HCT116 (cell line): Measurements from ENCODE around the gene DKK2. TPM values are rescaled to one million over a fixed set of nuclear protein-coding genes. Genes with fewer than 3 reads are reported as not detected.

Source experiments
- ATAC-seq: fragments of 200-7000 bp; cut with Tn5 transposase; 2 replicates; pipeline ENCODE4 v1.9.1; 2020; ENCODE audit warnings: mild to moderate bottlenecking, moderate library complexity
- BruUV-seq: library from RNA; stranded (reverse); fragments of 400-500 nt; replicated peaks from 2 replicates; lab custom pipeline; 2021; lab: Mats Ljungman, UMichigan
- CTCF ChIA-PET: fragments of 300-600 bp; sonication (Branson Sonifier 250); formaldehyde crosslinking; loops from one replicate; lab custom pipeline; 2021; ENCODE audit warnings: antibody characterized with exemption; lab: Charles Lee
- POLR2A ChIA-PET: fragments of 300-600, 350-600 bp; sonication (Branson Sonifier 250); formaldehyde crosslinking; loops from one replicate; lab custom pipeline; 2021; ENCODE audit warnings: antibody characterized with exemption; lab: Charles Lee
- RAD21 ChIA-PET, 2 experiments: fragments of 300-600 bp; sonication (Branson Sonifier 250); formaldehyde crosslinking; loops; one replicate each; lab custom pipeline; 2023; ENCODE audit warnings: low total read pairs in 2 of 2; ENCODE audit not compliant: uncharacterized antibody in 2 of 2, unreplicated experiment in 2 of 2, low non-redundant PET in 1 of 2; lab: Charles Lee
- DNase-seq: peaks from one replicate; pipeline ENCODE4 v3.0.0-alpha.2; 2010; ENCODE audit warnings: low read depth, low spot score
- H2AFZ ChIP-seq: fragments of 200-600 bp; shearing (Covaris generic), sonication (generic); 2 replicates; pipeline ENCODE4 v1.6.1; 2017; ENCODE audit warnings: low read depth, mixed run types, mixed read lengths, antibody characterized with exemption, low read length; ENCODE audit not compliant: poor library complexity, severe bottlenecking
- H3K27ac ChIP-seq: 2 replicates; pipeline ENCODE4 v1.5.1; 2012; ENCODE audit warnings: low read depth, low read length
- H3K27me3 ChIP-seq: fragments of 200-600 bp; sonication (generic); 2 replicates; pipeline ENCODE4 v1.6.1; 2016; ENCODE audit warnings: mixed run types, low read length, mixed read lengths; ENCODE audit not compliant: insufficient read depth
- H3K36me3 ChIP-seq, 2 experiments: fragments of 200-500 bp in 1 of 2; fragments of 200-600 bp in 1 of 2; sonication (Bioruptor generic) in 1 of 2; sonication (generic) in 1 of 2; 2 replicates each; pipeline versions ENCODE4 v1.5.1 to v1.6.1; 2014 to 2016; ENCODE audit warnings: low read length in 2 of 2, inconsistent platforms in 1 of 2, mixed read lengths in 1 of 2, mixed run types in 1 of 2; ENCODE audit not compliant: insufficient read depth in 2 of 2, control insufficient read depth in 1 of 2
- H3K4me1 ChIP-seq, 2 experiments: fragments of 200-600 bp in 1 of 2; sonication (generic) in 1 of 2; 2 replicates each; pipeline versions ENCODE4 v1.5.1 to v1.6.1; 2012 to 2017; ENCODE audit warnings: low read length in 2 of 2, inconsistent platforms in 1 of 2, mild to moderate bottlenecking in 1 of 2, mixed read lengths in 1 of 2, mixed run types in 1 of 2, moderate library complexity in 1 of 2; ENCODE audit not compliant: insufficient read depth in 2 of 2, control insufficient read depth in 1 of 2
- H3K4me2 ChIP-seq: fragments of 200-600 bp; sonication (generic); 2 replicates; pipeline ENCODE4 v1.6.1; 2017; ENCODE audit warnings: mixed run types, low read length, mixed read lengths
- H3K4me3 ChIP-seq, 2 experiments: fragments of 200-600 bp in 1 of 2; sonication (generic) in 1 of 2; replicated peaks in 1 of 2; 2 replicates each; pipeline ENCODE4 v1.5.1; 2011 to 2016; ENCODE audit warnings: low read length in 2 of 2, control low read depth in 1 of 2, low read depth in 1 of 2, mild to moderate bottlenecking in 1 of 2, mixed read lengths in 1 of 2, mixed run types in 1 of 2
- H3K79me2 ChIP-seq: fragments of 200-600 bp; sonication (generic); 2 replicates; pipeline ENCODE4 v1.6.1; 2017; ENCODE audit warnings: mild to moderate bottlenecking, mixed run types, low read length, moderate library complexity, mixed read lengths; ENCODE audit not compliant: insufficient read depth
- H3K9ac ChIP-seq: fragments of 200-600 bp; sonication (generic); 2 replicates; pipeline ENCODE4 v1.6.1; 2016; ENCODE audit warnings: low read length, mixed read lengths
- H3K9me2 ChIP-seq: fragments of 200-600 bp; sonication (generic), shearing (Covaris generic); 2 replicates; pipeline ENCODE4 v1.6.1; 2017; ENCODE audit warnings: mixed run types, mild to moderate bottlenecking, moderate library complexity; ENCODE audit not compliant: insufficient read depth
- H3K9me3 ChIP-seq, 2 experiments: fragments of 200-500 bp in 1 of 2; fragments of 200-600 bp in 1 of 2; sonication (Bioruptor generic) in 1 of 2; sonication (generic) in 1 of 2; 2 replicates each; pipeline ENCODE4 v1.6.1; 2014 to 2017; ENCODE audit warnings: low read length in 2 of 2, mixed read lengths in 2 of 2, inconsistent platforms in 1 of 2, low read depth in 1 of 2, mild to moderate bottlenecking in 1 of 2, mixed run types in 1 of 2, moderate library complexity in 1 of 2; ENCODE audit not compliant: control insufficient read depth in 1 of 2, insufficient read depth in 1 of 2
- H4K20me1 ChIP-seq: fragments of 200-600 bp; sonication (generic), shearing (Covaris generic); 2 replicates; pipeline ENCODE4 v1.6.1; 2017; ENCODE audit warnings: mixed run types, mild to moderate bottlenecking, moderate library complexity; ENCODE audit not compliant: insufficient read depth
- CBX3 ChIP-seq: IDR thresholded peaks from 2 replicates; pipeline ENCODE4 v1.6.1; 2012; ENCODE audit warnings: low read depth
- CEBPB ChIP-seq: IDR thresholded peaks from 2 replicates; pipeline ENCODE4 v1.6.1; 2012; ENCODE audit warnings: low read depth
- EGR1 ChIP-seq: IDR thresholded peaks from 2 replicates; pipeline ENCODE4 v1.6.1; 2012; ENCODE audit warnings: low read depth
- EZH2 ChIP-seq: fragments of 200-600 bp; sonication (generic); IDR thresholded peaks from 2 replicates; pipeline ENCODE4 v1.6.1; 2017; ENCODE audit warnings: antibody characterized with exemption, mixed run types
- EZH2phosphoT487 ChIP-seq: fragments of 200-600 bp; IDR thresholded peaks from 2 replicates; pipeline ENCODE4 v1.6.1; 2018; ENCODE audit warnings: antibody characterized with exemption, borderline replicate concordance
- FOSL1 ChIP-seq: IDR thresholded peaks from 2 replicates; pipeline ENCODE4 v1.6.1; 2012; ENCODE audit warnings: low read depth
- POLR2A ChIP-seq: IDR thresholded peaks from 2 replicates; pipeline ENCODE4 v1.7.0; 2011; ENCODE audit warnings: borderline replicate concordance; ENCODE audit not compliant: insufficient read depth, insufficient read length; ENCODE audit errors: extremely low read depth
- POLR2AphosphoS5 ChIP-seq: IDR thresholded peaks from 2 replicates; pipeline ENCODE4 v1.6.1; 2011; ENCODE audit warnings: mild to moderate bottlenecking, low read depth, low read length, moderate library complexity
- RAD21 ChIP-seq: IDR thresholded peaks from 2 replicates; pipeline ENCODE4 v1.6.1; 2012; ENCODE audit warnings: low read depth, mild to moderate bottlenecking
- SP1 ChIP-seq: IDR thresholded peaks from 2 replicates; pipeline ENCODE4 v1.6.1; 2012; ENCODE audit warnings: low read depth
- SRF ChIP-seq: IDR thresholded peaks from 2 replicates; pipeline ENCODE4 v1.6.1; 2012; ENCODE audit warnings: low read depth
- TCF7L2 ChIP-seq: IDR thresholded peaks from 2 replicates; pipeline ENCODE4 v1.7.0; 2011; ENCODE audit warnings: borderline replicate concordance, inconsistent platforms; ENCODE audit not compliant: insufficient read depth, insufficient read length; ENCODE audit errors: extremely low read depth
- YY1 ChIP-seq: IDR thresholded peaks from 2 replicates; pipeline ENCODE4 v1.6.1; 2011; ENCODE audit warnings: low read length, low read depth, moderate library complexity, mild to moderate bottlenecking; ENCODE audit not compliant: insufficient replicate concordance; ENCODE audit errors: extremely low read depth
- ZFX ChIP-seq: fragments of 450-650 bp; IDR thresholded peaks from 2 replicates; pipeline ENCODE4 v1.6.1; 2017
- ZNF274 ChIP-seq: fragments of 200-500 bp; sonication (Bioruptor generic); IDR thresholded peaks from 2 replicates; pipeline ENCODE4 v1.6.1; 2014; ENCODE audit warnings: mild to moderate bottlenecking, low read depth, low read length, inconsistent platforms
- intact Hi-C: fragments of 100-400 bp; cut with micrococcal nuclease; formaldehyde crosslinking; loops from 2 replicates; pipeline ENCODE4 v1.10.0; 2022
- total RNA-seq: library from RNA; stranded (reverse); gene quantifications from one replicate; pipeline ENCODE4 v1.2.1, GENCODE V29; 2021; ENCODE audit not compliant: unreplicated experiment
- TF ChIP-seq, protein P1 (sequence below): IDR thresholded peaks from 2 replicates; pipeline ENCODE4 v1.6.1; 2012
- TF ChIP-seq, protein P2 (sequence below): IDR thresholded peaks from 2 replicates; pipeline ENCODE4 v1.6.1; 2012
- TF ChIP-seq, protein P3 (sequence below): IDR thresholded peaks from 2 replicates; pipeline ENCODE4 v1.6.1; 2011; ENCODE audit warnings: mild to moderate bottlenecking, low read length, moderate library complexity; ENCODE audit not compliant: insufficient replicate concordance; ENCODE audit errors: extremely low read depth
- TF ChIP-seq, protein P4 (sequence below): IDR thresholded peaks from 2 replicates; pipeline ENCODE4 v1.6.1; 2012; ENCODE audit warnings: low read depth

DKK2 gene
- total RNA-seq, 1 experiment from 2014 or later, result not detected

DNA sequence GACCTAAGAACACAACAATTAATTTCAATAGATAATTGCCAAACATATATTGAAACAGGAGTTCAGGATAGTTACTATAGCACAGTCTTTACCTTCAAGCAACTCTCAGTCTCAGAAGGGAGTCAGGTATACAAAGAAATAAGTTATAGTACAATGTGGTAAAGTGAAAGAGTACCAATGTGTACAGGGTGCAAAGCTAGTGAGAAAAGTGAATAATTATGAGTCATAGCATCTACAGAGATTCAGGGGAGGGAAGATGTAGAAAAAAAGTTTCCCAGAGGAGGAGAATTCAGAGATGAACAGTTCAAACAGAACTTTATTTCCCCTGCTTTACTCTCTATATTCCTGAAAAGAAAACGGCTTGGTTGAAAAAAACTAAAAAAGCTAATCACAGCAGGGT is 22.7 kb upstream of the DKK2 start:
- Histone ChIP-seq H3K36me3 (no peaks in the 10 kb centered on the region), H4K20me1 (no peaks in the 10 kb centered on the region), H3K4me1 (no peaks in the 10 kb centered on the region), H3K27me3 (no peaks in the 10 kb centered on the region), H2AFZ (no peak overlapping the region), H3K4me2 (no peak overlapping the region)
- RAD21 ChIA-PET, result no interaction called here
- POLR2A ChIA-PET, result no interaction called here
- intact Hi-C loops, result no loop called here
- CTCF ChIA-PET, result no interaction called here
- BruUV-seq, result no TSS peak
- TF ChIP-seq EZH2 (no peak), EZH2phosphoT487 (no peak), FOSL1 (no peak), SRF (no peak), YY1 (no peak), TCF7L2 (no peak), SP1 (no peak), POLR2A (no peak), CBX3 (no peak), ZNF274 (no peak), RAD21 (no peak), EGR1 (no peak), CEBPB (no peak), ZFX (no peak), POLR2AphosphoS5 (no peak)
- TF ChIP-seq, protein P1, sequence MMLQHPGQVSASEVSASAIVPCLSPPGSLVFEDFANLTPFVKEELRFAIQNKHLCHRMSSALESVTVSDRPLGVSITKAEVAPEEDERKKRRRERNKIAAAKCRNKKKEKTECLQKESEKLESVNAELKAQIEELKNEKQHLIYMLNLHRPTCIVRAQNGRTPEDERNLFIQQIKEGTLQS, result no peak
- TF ChIP-seq, protein P2, sequence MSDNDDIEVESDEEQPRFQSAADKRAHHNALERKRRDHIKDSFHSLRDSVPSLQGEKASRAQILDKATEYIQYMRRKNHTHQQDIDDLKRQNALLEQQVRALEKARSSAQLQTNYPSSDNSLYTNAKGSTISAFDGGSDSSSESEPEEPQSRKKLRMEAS, result no peak
- TF ChIP-seq, protein P3, sequence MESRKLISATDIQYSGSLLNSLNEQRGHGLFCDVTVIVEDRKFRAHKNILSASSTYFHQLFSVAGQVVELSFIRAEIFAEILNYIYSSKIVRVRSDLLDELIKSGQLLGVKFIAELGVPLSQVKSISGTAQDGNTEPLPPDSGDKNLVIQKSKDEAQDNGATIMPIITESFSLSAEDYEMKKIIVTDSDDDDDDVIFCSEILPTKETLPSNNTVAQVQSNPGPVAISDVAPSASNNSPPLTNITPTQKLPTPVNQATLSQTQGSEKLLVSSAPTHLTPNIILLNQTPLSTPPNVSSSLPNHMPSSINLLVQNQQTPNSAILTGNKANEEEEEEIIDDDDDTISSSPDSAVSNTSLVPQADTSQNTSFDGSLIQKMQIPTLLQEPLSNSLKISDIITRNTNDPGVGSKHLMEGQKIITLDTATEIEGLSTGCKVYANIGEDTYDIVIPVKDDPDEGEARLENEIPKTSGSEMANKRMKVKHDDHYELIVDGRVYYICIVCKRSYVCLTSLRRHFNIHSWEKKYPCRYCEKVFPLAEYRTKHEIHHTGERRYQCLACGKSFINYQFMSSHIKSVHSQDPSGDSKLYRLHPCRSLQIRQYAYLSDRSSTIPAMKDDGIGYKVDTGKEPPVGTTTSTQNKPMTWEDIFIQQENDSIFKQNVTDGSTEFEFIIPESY, result no peak
- TF ChIP-seq, protein P4, sequence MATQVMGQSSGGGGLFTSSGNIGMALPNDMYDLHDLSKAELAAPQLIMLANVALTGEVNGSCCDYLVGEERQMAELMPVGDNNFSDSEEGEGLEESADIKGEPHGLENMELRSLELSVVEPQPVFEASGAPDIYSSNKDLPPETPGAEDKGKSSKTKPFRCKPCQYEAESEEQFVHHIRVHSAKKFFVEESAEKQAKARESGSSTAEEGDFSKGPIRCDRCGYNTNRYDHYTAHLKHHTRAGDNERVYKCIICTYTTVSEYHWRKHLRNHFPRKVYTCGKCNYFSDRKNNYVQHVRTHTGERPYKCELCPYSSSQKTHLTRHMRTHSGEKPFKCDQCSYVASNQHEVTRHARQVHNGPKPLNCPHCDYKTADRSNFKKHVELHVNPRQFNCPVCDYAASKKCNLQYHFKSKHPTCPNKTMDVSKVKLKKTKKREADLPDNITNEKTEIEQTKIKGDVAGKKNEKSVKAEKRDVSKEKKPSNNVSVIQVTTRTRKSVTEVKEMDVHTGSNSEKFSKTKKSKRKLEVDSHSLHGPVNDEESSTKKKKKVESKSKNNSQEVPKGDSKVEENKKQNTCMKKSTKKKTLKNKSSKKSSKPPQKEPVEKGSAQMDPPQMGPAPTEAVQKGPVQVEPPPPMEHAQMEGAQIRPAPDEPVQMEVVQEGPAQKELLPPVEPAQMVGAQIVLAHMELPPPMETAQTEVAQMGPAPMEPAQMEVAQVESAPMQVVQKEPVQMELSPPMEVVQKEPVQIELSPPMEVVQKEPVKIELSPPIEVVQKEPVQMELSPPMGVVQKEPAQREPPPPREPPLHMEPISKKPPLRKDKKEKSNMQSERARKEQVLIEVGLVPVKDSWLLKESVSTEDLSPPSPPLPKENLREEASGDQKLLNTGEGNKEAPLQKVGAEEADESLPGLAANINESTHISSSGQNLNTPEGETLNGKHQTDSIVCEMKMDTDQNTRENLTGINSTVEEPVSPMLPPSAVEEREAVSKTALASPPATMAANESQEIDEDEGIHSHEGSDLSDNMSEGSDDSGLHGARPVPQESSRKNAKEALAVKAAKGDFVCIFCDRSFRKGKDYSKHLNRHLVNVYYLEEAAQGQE, result no peak
- TF ChIP-seq, all 23 proteins: peak for 0
- Histone ChIP-seq H3K9me2 (no peaks in the 10 kb centered on the region), H3K79me2 (no peaks in the 10 kb centered on the region), H3K9ac (no peak overlapping the region), H3K27ac (no peak overlapping the region), H3K9me3 (no peaks in the 10 kb centered on the region), H3K4me3 (no peak overlapping the region)
- no peak for ATAC-seq
- no peak for DNase-seq
